IMR-90 (cell line): Measurements from ENCODE around the gene ATP10D. TPM values are rescaled to one million over a fixed set of nuclear protein-coding genes. Genes with fewer than 3 reads are reported as not detected.

Source experiments
- ATAC-seq: fragments of 200-7000 bp; cut with Tn5 transposase; 2 replicates; pipeline ENCODE4 v1.9.1; 2020; ENCODE audit warnings: low read depth, mild to moderate bottlenecking, moderate library complexity
- BruUV-seq: library from RNA; stranded (reverse); fragments of 400-500 nt; replicated peaks from 2 replicates; lab custom pipeline; 2021; lab: Mats Ljungman, UMichigan
- CTCF ChIA-PET: fragments of 300-600 bp; formaldehyde crosslinking; extraction: SDS; loops from one replicate; lab custom pipeline; 2021; ENCODE audit warnings: antibody characterized with exemption; lab: Yijun Ruan, JAX
- POLR2A ChIA-PET: fragments of 300-600 bp; sonication (Branson Sonifier 250); formaldehyde crosslinking; loops from one replicate; lab custom pipeline; 2022; ENCODE audit warnings: antibody characterized with exemption; ENCODE audit not compliant: unreplicated experiment; lab: Charles Lee
- DNase-seq: peaks from one replicate; pipeline ENCODE4 v3.0.0; 2013
- H2AFZ ChIP-seq: replicated peaks from 2 replicates; pipeline ENCODE3; 2013; ENCODE audit warnings: low read length, mild to moderate bottlenecking; ENCODE audit not compliant: poor library complexity
- H2AK5ac ChIP-seq: 2 replicates; pipeline ENCODE4 v1.6.1; 2013; ENCODE audit warnings: low read depth, low read length, inconsistent platforms
- H2AK9ac ChIP-seq: replicated peaks from 2 replicates; pipeline ENCODE3; 2013; ENCODE audit warnings: mild to moderate bottlenecking, low read depth, low read length, moderate library complexity; ENCODE audit not compliant: poor library complexity
- H2BK120ac ChIP-seq: 2 replicates; pipeline ENCODE4 v1.6.1; 2013; ENCODE audit warnings: low read depth, low read length, inconsistent platforms
- H2BK15ac ChIP-seq: 3 replicates; pipeline ENCODE4 v1.6.1; 2013; ENCODE audit warnings: low read depth, low read length, inconsistent platforms
- H2BK20ac ChIP-seq: 2 replicates; pipeline ENCODE4 v1.6.1; 2013; ENCODE audit warnings: low read depth, mild to moderate bottlenecking, inconsistent platforms, low read length, moderate library complexity
- H2BK5ac ChIP-seq: 2 replicates; pipeline ENCODE4 v1.6.1; 2013; ENCODE audit warnings: mild to moderate bottlenecking, low read depth, low read length, inconsistent platforms; ENCODE audit not compliant: poor library complexity, severe bottlenecking
- H3K14ac ChIP-seq: replicated peaks from 2 replicates; pipeline ENCODE4 v1.6.1; 2013; ENCODE audit warnings: low read depth, low read length, inconsistent platforms
- H3K18ac ChIP-seq: 2 replicates; pipeline ENCODE4 v1.6.1; 2013; ENCODE audit warnings: low read depth, low read length, control low read depth
- H3K23ac ChIP-seq: 2 replicates; pipeline ENCODE4 v1.6.1; 2013; ENCODE audit warnings: low read depth, low read length, inconsistent platforms
- H3K27ac ChIP-seq: 2 replicates; pipeline ENCODE4 v1.5.1; 2013; ENCODE audit warnings: mild to moderate bottlenecking, control low read depth, low read length; ENCODE audit not compliant: insufficient read depth
- H3K27me3 ChIP-seq: 2 replicates; pipeline ENCODE4 v1.6.1; 2013; ENCODE audit warnings: low read length; ENCODE audit not compliant: control insufficient read depth, insufficient read depth
- H3K36me3 ChIP-seq: 2 replicates; pipeline ENCODE4 v1.6.1; 2013; ENCODE audit warnings: low read length, mixed read lengths; ENCODE audit not compliant: control insufficient read depth, insufficient read depth
- H3K4ac ChIP-seq: 2 replicates; pipeline ENCODE4 v1.6.1; 2013; ENCODE audit warnings: low read depth, low read length, inconsistent platforms
- H3K4me1 ChIP-seq: 2 replicates; pipeline ENCODE4 v1.6.1; 2013; ENCODE audit warnings: low read length, mixed read lengths; ENCODE audit not compliant: control insufficient read depth, insufficient read depth
- H3K4me2 ChIP-seq: 2 replicates; pipeline ENCODE4 v1.6.1; 2013; ENCODE audit warnings: low read depth, mild to moderate bottlenecking, control low read depth, low read length, moderate library complexity
- H3K4me3 ChIP-seq: 2 replicates; pipeline ENCODE4 v1.5.1; 2013; ENCODE audit warnings: low read depth, mild to moderate bottlenecking, control low read depth, low read length, moderate library complexity; ENCODE audit not compliant: insufficient read depth
- H3K56ac ChIP-seq: 2 replicates; pipeline ENCODE4 v1.6.1; 2013; ENCODE audit warnings: low read length, inconsistent platforms; ENCODE audit not compliant: insufficient read depth; ENCODE audit errors: extremely low read depth
- H3K79me1 ChIP-seq, 2 experiments: 2 replicates each; pipeline ENCODE4 v1.6.1; 2013; ENCODE audit warnings: low read length in 2 of 2, inconsistent platforms in 1 of 2, low read depth in 1 of 2
- H3K9ac ChIP-seq: 2 replicates; pipeline ENCODE4 v1.6.1; 2013; ENCODE audit warnings: low read depth, low read length, control low read depth
- H3K9me1 ChIP-seq: 2 replicates; pipeline ENCODE4 v1.6.1; 2013; ENCODE audit warnings: low read length, inconsistent platforms; ENCODE audit not compliant: insufficient read depth
- H3K9me3 ChIP-seq: 2 replicates; pipeline ENCODE4 v1.6.1; 2013; ENCODE audit warnings: low read length; ENCODE audit not compliant: control insufficient read depth, insufficient read depth
- H4K20me1 ChIP-seq: 2 replicates; pipeline ENCODE4 v1.6.1; 2013; ENCODE audit warnings: low read length, inconsistent platforms; ENCODE audit not compliant: insufficient read depth
- H4K5ac ChIP-seq: 2 replicates; pipeline ENCODE4 v1.6.1; 2013; ENCODE audit warnings: mild to moderate bottlenecking, low read depth, low read length, control low read depth
- H4K8ac ChIP-seq, 2 experiments: 2 replicates each; pipeline ENCODE4 v1.6.1; 2013; ENCODE audit warnings: low read depth in 2 of 2, low read length in 2 of 2, control low read depth in 1 of 2, inconsistent platforms in 1 of 2
- H4K91ac ChIP-seq: 2 replicates; pipeline ENCODE4 v1.6.1; 2013; ENCODE audit warnings: low read depth, low read length, inconsistent platforms; ENCODE audit not compliant: insufficient read depth
- BHLHE40 ChIP-seq: fragments of 150-350 bp; IDR thresholded peaks from 2 replicates; pipeline ENCODE4 v1.6.1; 2016; ENCODE audit warnings: mild to moderate bottlenecking, low read depth, low read length
- FOS ChIP-seq: fragments of 150-350 bp; IDR thresholded peaks from 2 replicates; pipeline ENCODE4 v1.6.1; 2016; ENCODE audit warnings: low read depth, low read length
- MAZ ChIP-seq: IDR thresholded peaks from 2 replicates; pipeline ENCODE4 v1.6.1; 2012; ENCODE audit warnings: low read depth, mild to moderate bottlenecking, low read length, improper control_type of control experiment, moderate library complexity, borderline replicate concordance
- MXI1 ChIP-seq: IDR thresholded peaks from 2 replicates; pipeline ENCODE4 v1.6.1; 2012; ENCODE audit warnings: low read depth, mild to moderate bottlenecking, low read length, moderate library complexity, borderline replicate concordance
- USF2 ChIP-seq: fragments of 150-350 bp; IDR thresholded peaks from 2 replicates; pipeline ENCODE4 v1.6.1; 2017; ENCODE audit warnings: mild to moderate bottlenecking, antibody characterized with exemption, low read length, low read depth
- WGBS, 2 experiments: methylation state at CpG; one replicate each; pipeline versions ENCODE4 v1.1.5 to v1.1.7; 2013; ENCODE audit warnings: missing lambda C conversion rate in 2 of 2; ENCODE audit not compliant: insufficient read length in 1 of 2; ENCODE audit errors: extremely low coverage in 2 of 2; 5-methylcytosine and 5-hydroxymethylcytosine counted together
- dilution Hi-C: fragments of 300-500 bp; cut with HindIII; formaldehyde crosslinking; loops from one replicate; pipeline ENCODE4 v1.14.3; 2018; ENCODE audit warnings: low sequenced_read_pairs; ENCODE audit not compliant: unreplicated experiment
- in situ Hi-C: fragments of 300-500 bp; cut with MboI; formaldehyde crosslinking; loops from 3 replicates; pipeline ENCODE4 v1.14.3; 2019; ENCODE audit warnings: low sequenced_read_pairs, inconsistent platforms, mixed read lengths
- intact Hi-C: fragments of 100-400 bp; cut with micrococcal nuclease; formaldehyde crosslinking; loops from 2 replicates; pipeline ENCODE4 v1.10.0; 2022
- polyA plus RNA-seq, 3 experiments: library from polyadenylated mRNA; depleted of rRNA; stranded (reverse); fragments of >200 nt; gene quantifications; 2 replicates each; pipeline ENCODE4 v1.2.3, GENCODE V29; 2012; ENCODE audit warnings: low replicate concordance in 1 of 3
- total RNA-seq: library from RNA; depleted of rRNA; stranded (reverse); fragments of >200 nt; gene quantifications from 2 replicates; pipeline ENCODE4 v1.2.3, GENCODE V29; 2012

ATP10D gene
- total and polyA plus RNA-seq, 2 of the 4 experiments (the other 2 are of a cell fraction) = 28.9 to 135 TPM

- Histone ChIP-seq H4K5ac (peak overlapping the region; percentile 39; the same call in 1 of the 2 replicates), H3K14ac (peak overlapping the region; percentile 21; the same call in 1 of the 2 replicates), H3K9ac (no peak overlapping the region), H2BK5ac (peak overlapping the region; percentile 16), H3K56ac (no peak overlapping the region), H3K4me3 (no peak overlapping the region), H3K4me2 (no peak overlapping the region), H3K9me1 (peaks cover 4% of the 10 kb centered on the region; the same call in 1 of the 2 replicates), H2BK15ac (peak overlapping the region; percentile 94; the same call in 2 of the 3 replicates), H4K20me1 (no peaks in the 10 kb centered on the region), H3K4ac (peak overlapping the region; percentile 70; the same call in 1 of the 2 replicates), H4K8ac (peak overlapping the region; percentile 40 to 70; a peak in 2 of 4 replicates), H3K36me3 (peaks cover 15% of the 10 kb centered on the region), H2AK5ac (peak overlapping the region; percentile 70), H3K27me3 (no peaks in the 10 kb centered on the region), H3K9me3 (no peaks in the 10 kb centered on the region), H2AK9ac (no peak overlapping the region), H4K91ac (peak overlapping the region; percentile 32; the same call in 1 of the 2 replicates), H2BK20ac (peak overlapping the region; percentile 73; the same call in 1 of the 2 replicates), H2AFZ (no peak overlapping the region), H3K4me1 (no peaks in the 10 kb centered on the region), H3K18ac (no peak overlapping the region; the same call in 1 of the 2 replicates), H3K79me1 (peaks cover 10 to 42% of the 10 kb centered on the region in 2 experiments; a peak in 3 of 4 replicates), H3K23ac (peak overlapping the region; percentile 60), H3K27ac (no peak overlapping the region), H2BK120ac (peak overlapping the region; percentile 64)
- dilution Hi-C loops = no loop called here
- WGBS, 2 experiments = no CpG with 5 or more reads among the region's 3 CpGs
- POLR2A ChIA-PET = no interaction called here
- no peak for DNase-seq
- intact Hi-C loops = loop anchor here (10.0 kb wide), 1 partner anchor 45 kb away; no protein-coding TSS in a partner anchor
- ATAC-seq = no peak
- BruUV-seq = no TSS peak
- TF ChIP-seq FOS = no peak
- no peak for TF ChIP-seq BHLHE40
- TF ChIP-seq USF2 = no peak
- no peak for TF ChIP-seq MAZ
- TF ChIP-seq MXI1 = no peak
- in situ Hi-C loops = no loop called here
- CTCF ChIA-PET = interaction anchor here (0.7 kb wide), 1 partner anchor 80 kb away, joined by 4 read pairs; no protein-coding TSS in a partner anchor
Measured at GRCh38 chr4:47519239-47519883, 34.3 kb downstream of the ATP10D start.
